Vagina (tissue), 2 donors: ENCODE data around the gene BRINP2.

ENCODE experiments used
- CTCF ChIP-seq, 3 experiments: fragments of 450-650 bp in 2 of 3; fragments of 200-600 bp in 1 of 3; sonication (generic) in 1 of 3; IDR thresholded peaks; one replicate each; pipeline ENCODE4 v1.5.1; 2017 to 2019; ENCODE audit warnings: antibody characterized with exemption in 3 of 3, mild to moderate bottlenecking in 2 of 3, moderate library complexity in 2 of 3
- POLR2A ChIP-seq, 2 donors: fragments of 450-650 bp; IDR thresholded peaks; one replicate each; pipeline ENCODE4 v1.6.1; 2017; ENCODE audit warnings: antibody characterized with exemption in 2 of 2, mild to moderate bottlenecking in 2 of 2, moderate library complexity in 2 of 2

DNA sequence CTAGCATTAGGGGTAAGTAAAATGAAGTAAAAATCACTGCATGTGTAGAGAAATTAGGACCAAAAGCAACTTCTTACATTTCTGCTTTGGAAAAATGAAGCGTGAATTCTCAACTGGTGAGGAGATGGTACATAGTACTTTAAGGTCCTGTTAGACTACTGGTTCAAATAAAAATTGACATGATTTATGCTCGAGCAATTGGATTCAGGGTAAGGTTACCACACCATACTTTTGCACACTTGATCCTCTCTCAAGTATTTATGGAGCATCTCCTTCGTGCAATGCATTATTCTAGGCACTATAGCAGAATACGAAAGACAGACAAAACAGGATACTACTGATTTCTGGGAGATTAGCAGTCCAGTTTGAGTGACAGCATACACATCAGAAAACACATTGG is 66.2 kb downstream of the BRINP2 start:
- TF ChIP-seq POLR2A (IDR thresholded peaks at IDR 0.05) (no peak), CTCF (IDR thresholded peaks at IDR 0.05) (no peak)
